ENCODE data around the gene SNX27.
A peak's percentile ranks its signal among the peaks of the same experiment; 100 is the strongest.

Gene SNX27

GRCh38 chr1:151711951-151712350, 100.1 kb downstream of the SNX27 start:
- no peak overlapping the region for H3K4me3 ChIP-seq (ENCODE audit: low read length)
- H3K9ac ChIP-seq (ENCODE audit: low read length), result no peak overlapping the region
- H3K27me3 ChIP-seq (ENCODE audit: control insufficient read depth, insufficient read depth, low read length), result peaks cover 8% of the 10 kb centered on the region
- no peaks in the 10 kb centered on the region for H3K36me3 ChIP-seq (ENCODE audit: control insufficient read depth, insufficient read depth, low read length)
- H3K9me3 ChIP-seq (ENCODE audit: control insufficient read depth, low read length), result no peaks in the 10 kb centered on the region
- H3K4me1 ChIP-seq (ENCODE audit: control insufficient read depth, insufficient read depth, low read length), result peaks cover 9% of the 10 kb centered on the region

DNA sequence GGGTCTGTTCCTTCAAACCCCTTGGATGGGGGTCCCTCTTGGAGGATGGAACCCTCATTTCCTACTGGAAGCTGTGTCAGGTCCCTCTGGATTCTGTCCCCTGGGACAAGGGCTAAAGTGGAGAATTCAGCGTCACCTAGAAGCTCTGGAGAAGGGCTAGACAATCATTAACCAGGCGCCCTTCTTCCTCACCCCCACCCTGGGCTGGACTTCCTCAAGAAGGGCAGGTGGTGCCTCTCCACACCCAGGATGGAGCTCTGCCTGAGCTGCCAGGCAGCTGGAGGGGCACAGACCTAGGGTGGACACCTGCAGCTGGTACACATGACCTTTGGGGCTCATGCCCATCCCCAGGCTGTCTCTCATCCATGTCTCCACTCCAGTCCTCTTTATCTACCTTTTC, 101.2 kb downstream of the SNX27 start:
- H3K4me1 ChIP-seq (ENCODE audit: control insufficient read depth, insufficient read depth, low read length), result peaks cover 9% of the 10 kb centered on the region
- H3K27me3 ChIP-seq (ENCODE audit: control insufficient read depth, insufficient read depth, low read length), result peaks cover 11% of the 10 kb centered on the region
- H3K9me3 ChIP-seq (ENCODE audit: control insufficient read depth, low read length), result no peaks in the 10 kb centered on the region
- H3K36me3 ChIP-seq (ENCODE audit: control insufficient read depth, insufficient read depth, low read length), result no peaks in the 10 kb centered on the region
- no peak overlapping the region for H3K4me3 ChIP-seq (ENCODE audit: low read length)
- H3K9ac ChIP-seq (ENCODE audit: low read length), result no peak overlapping the region

GRCh38 chr1:151713874-151714273, 102.0 kb downstream of the SNX27 start:
- Histone ChIP-seq H3K27me3 (ENCODE audit: control insufficient read depth, insufficient read depth, low read length) (peaks cover 11% of the 10 kb centered on the region), H3K9me3 (ENCODE audit: control insufficient read depth, low read length) (no peaks in the 10 kb centered on the region), H3K36me3 (ENCODE audit: control insufficient read depth, insufficient read depth, low read length) (no peaks in the 10 kb centered on the region), H3K4me1 (ENCODE audit: control insufficient read depth, insufficient read depth, low read length) (peaks cover 9% of the 10 kb centered on the region), H3K9ac (ENCODE audit: low read length) (no peak overlapping the region), H3K4me3 (ENCODE audit: low read length) (no peak overlapping the region)

DNA sequence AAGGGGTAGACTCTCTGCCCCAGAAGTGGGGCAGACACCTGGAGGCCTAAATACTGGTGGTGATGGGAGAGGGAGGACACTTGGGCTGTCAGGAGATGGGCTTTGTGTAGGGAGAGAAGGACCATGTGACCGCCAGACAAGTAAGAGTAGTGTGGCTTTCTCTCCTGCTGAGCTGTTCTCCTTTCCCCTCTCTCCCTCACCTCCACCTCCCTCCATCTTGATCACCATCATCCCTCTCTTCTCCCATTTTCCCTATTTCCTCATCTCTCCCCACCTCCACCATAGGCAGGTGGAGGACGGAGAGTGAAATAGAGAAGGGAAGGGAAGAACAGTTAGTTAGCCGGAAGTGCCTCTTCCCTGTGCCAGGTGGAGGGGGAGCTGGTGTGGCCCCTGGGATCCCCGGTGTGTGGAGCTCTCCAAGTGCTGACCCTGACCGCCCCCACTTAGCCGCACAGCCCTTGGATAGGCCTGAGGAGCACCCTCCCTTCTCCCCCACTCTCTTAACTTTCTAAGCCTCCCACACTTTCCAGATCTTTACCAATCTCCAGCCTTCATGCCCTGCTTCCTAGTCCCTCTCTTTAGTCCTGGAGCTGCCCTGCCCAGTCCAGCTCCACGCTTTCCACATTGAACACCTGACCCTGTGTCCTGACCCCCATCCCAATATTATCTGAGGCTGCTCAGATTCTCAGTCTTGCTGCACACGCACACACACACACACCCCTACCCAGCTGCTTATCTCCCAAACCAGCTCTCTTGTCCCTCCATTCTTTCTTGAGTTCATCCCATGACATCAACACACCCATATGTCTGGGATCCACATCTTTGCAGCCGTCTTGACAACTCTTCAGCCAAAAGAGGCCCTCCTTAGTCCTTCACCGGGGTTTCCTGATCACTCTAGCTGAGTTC, 103.2 kb downstream of the SNX27 start:
- H3K9me3 ChIP-seq (ENCODE audit: control insufficient read depth, low read length), result no peaks in the 10 kb centered on the region
- H3K4me3 ChIP-seq (ENCODE audit: low read length), result no peak overlapping the region
- H3K27me3 ChIP-seq (ENCODE audit: control insufficient read depth, insufficient read depth, low read length), result peaks cover 11% of the 10 kb centered on the region
- peaks cover 10% of the 10 kb centered on the region for H3K4me1 ChIP-seq (ENCODE audit: control insufficient read depth, insufficient read depth, low read length)
- no peaks in the 10 kb centered on the region for H3K36me3 ChIP-seq (ENCODE audit: control insufficient read depth, insufficient read depth, low read length)
- no peak overlapping the region for H3K9ac ChIP-seq (ENCODE audit: low read length)

DNA sequence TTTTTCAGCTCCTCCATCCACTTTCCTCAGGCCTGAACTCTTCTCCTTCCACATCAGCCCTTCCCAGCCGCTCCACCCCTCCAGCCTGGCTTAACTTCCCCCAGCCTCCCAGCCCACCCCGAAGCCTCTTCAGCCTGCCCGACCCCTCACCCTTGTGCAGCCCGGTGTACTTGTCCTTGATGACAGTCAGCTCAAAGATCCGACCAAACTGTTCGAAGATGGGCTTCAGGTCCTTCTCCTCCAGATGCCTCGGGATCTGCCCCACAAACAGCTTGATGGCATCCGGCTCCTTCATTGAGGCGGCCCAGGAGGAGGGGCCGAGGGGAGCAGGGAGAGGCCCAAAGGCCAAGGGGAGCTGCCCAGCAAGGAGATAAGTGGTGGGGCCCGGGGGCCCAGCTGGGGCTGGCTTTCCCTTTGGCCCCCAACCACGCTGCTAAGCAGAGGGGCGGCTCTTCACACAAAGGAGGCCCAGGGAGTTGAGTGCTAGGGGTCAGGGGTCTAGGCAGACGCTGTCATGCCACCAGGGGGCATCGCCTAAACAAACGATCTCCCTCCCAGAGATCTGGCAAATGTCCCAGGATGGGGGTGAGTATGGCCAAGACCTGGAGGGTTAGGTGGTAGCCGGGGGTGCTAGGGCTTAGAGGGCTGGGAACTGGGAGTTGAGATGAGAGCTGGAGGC, 104.0 kb downstream of the SNX27 start:
- Histone ChIP-seq H3K4me3 (ENCODE audit: low read length) (no peak overlapping the region), H3K27me3 (ENCODE audit: control insufficient read depth, insufficient read depth, low read length) (peaks cover 11% of the 10 kb centered on the region), H3K4me1 (ENCODE audit: control insufficient read depth, insufficient read depth, low read length) (peaks cover 18% of the 10 kb centered on the region), H3K9ac (ENCODE audit: low read length) (peak overlapping the region; percentile 27), H3K36me3 (ENCODE audit: control insufficient read depth, insufficient read depth, low read length) (no peaks in the 10 kb centered on the region), H3K9me3 (ENCODE audit: control insufficient read depth, low read length) (no peaks in the 10 kb centered on the region)

- Histone ChIP-seq H3K9ac (ENCODE audit: low read length) (peak overlapping the region; percentile 27), H3K27me3 (ENCODE audit: control insufficient read depth, insufficient read depth, low read length) (peaks cover 11% of the 10 kb centered on the region), H3K4me3 (ENCODE audit: low read length) (no peak overlapping the region), H3K36me3 (ENCODE audit: control insufficient read depth, insufficient read depth, low read length) (no peaks in the 10 kb centered on the region), H3K4me1 (ENCODE audit: control insufficient read depth, insufficient read depth, low read length) (peaks cover 21% of the 10 kb centered on the region), H3K9me3 (ENCODE audit: control insufficient read depth, low read length) (no peaks in the 10 kb centered on the region)
Measured at GRCh38 chr1:151716405-151716762, 104.5 kb downstream of the SNX27 start.

- Histone ChIP-seq H3K4me1 (ENCODE audit: control insufficient read depth, insufficient read depth, low read length) (peaks cover 25% of the 10 kb centered on the region), H3K9me3 (ENCODE audit: control insufficient read depth, low read length) (no peaks in the 10 kb centered on the region), H3K36me3 (ENCODE audit: control insufficient read depth, insufficient read depth, low read length) (no peaks in the 10 kb centered on the region), H3K27me3 (ENCODE audit: control insufficient read depth, insufficient read depth, low read length) (peaks cover 11% of the 10 kb centered on the region), H3K4me3 (ENCODE audit: low read length) (no peak within 1 kb of the TSS), H3K9ac (ENCODE audit: low read length) (peak within 1 kb of the TSS; percentile 27)
Measured at GRCh38 chr1:151716771-151717631, 105.2 kb downstream of the SNX27 start, which contains the start of gene CELF3. TSS of gene CELF3 (minus strand) at chr1:151716803. CDS start at chr1:151716020, 783 bp downstream.

DNA sequence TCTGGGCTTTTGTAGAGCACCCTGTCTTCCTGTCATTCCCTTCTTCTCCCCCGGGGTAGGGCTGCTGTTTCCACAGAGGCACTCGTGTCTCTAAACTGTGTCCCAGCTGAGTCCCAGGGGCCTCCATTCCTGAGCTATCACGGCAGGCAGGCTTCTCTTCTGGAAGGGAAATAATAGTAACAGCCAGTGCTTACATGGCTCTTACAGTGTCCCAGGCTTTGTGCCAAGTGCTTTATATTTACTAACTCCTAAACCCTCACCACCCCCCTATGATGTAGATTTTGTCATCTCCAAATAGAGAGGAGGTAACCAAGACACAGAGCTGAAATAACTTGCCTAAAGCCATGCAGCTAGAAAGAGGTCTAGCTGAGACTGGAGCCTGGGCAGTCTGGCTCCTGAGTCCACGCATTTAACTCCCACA, 106.2 kb downstream of the SNX27 start:
- no peaks in the 10 kb centered on the region for H3K36me3 ChIP-seq (ENCODE audit: control insufficient read depth, insufficient read depth, low read length)
- H3K4me1 ChIP-seq (ENCODE audit: control insufficient read depth, insufficient read depth, low read length), result peaks cover 18% of the 10 kb centered on the region
- no peaks in the 10 kb centered on the region for H3K9me3 ChIP-seq (ENCODE audit: control insufficient read depth, low read length)
- no peak overlapping the region for H3K9ac ChIP-seq (ENCODE audit: low read length)
- H3K27me3 ChIP-seq (ENCODE audit: control insufficient read depth, insufficient read depth, low read length), result peaks cover 11% of the 10 kb centered on the region
- H3K4me3 ChIP-seq (ENCODE audit: low read length), result no peak overlapping the region

GRCh38 chr1:151718666-151719065, 106.8 kb downstream of the SNX27 start:
- H3K4me1 ChIP-seq (ENCODE audit: control insufficient read depth, insufficient read depth, low read length), result peaks cover 18% of the 10 kb centered on the region
- H3K36me3 ChIP-seq (ENCODE audit: control insufficient read depth, insufficient read depth, low read length), result no peaks in the 10 kb centered on the region
- H3K9ac ChIP-seq (ENCODE audit: low read length), result no peak overlapping the region
- no peak overlapping the region for H3K4me3 ChIP-seq (ENCODE audit: low read length)
- H3K9me3 ChIP-seq (ENCODE audit: control insufficient read depth, low read length), result no peaks in the 10 kb centered on the region
- H3K27me3 ChIP-seq (ENCODE audit: control insufficient read depth, insufficient read depth, low read length), result peaks cover 11% of the 10 kb centered on the region

DNA sequence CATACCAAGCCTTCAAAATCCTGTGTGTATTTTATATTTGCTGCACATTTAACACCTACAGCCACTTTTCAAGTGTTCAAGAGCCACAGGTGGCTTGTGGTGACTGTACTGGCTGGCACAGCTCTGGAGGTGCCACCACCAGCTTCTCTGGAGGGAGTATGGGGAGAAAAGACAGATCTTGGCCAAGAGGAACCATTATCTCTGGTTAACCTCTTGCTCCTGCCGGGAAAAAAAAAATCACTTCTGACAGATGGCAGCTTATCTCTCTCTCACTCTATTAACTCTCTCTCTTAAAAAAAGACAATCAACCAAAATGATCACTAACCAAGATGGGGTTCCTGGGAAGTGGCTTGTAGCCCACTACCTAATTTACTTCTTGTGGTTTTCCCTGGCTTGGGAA, 108.3 kb downstream of the SNX27 start:
- Histone ChIP-seq H3K4me1 (ENCODE audit: control insufficient read depth, insufficient read depth, low read length) (peaks cover 18% of the 10 kb centered on the region), H3K36me3 (ENCODE audit: control insufficient read depth, insufficient read depth, low read length) (no peaks in the 10 kb centered on the region), H3K27me3 (ENCODE audit: control insufficient read depth, insufficient read depth, low read length) (peaks cover 16% of the 10 kb centered on the region), H3K9ac (ENCODE audit: low read length) (peak overlapping the region; percentile 64), H3K4me3 (ENCODE audit: low read length) (no peak overlapping the region), H3K9me3 (ENCODE audit: control insufficient read depth, low read length) (no peaks in the 10 kb centered on the region)

GRCh38 chr1:151720554-151720953, 108.7 kb downstream of the SNX27 start:
- Histone ChIP-seq H3K9me3 (ENCODE audit: control insufficient read depth, low read length) (no peaks in the 10 kb centered on the region), H3K4me3 (ENCODE audit: low read length) (peak overlapping the region; percentile 63), H3K4me1 (ENCODE audit: control insufficient read depth, insufficient read depth, low read length) (peaks cover 18% of the 10 kb centered on the region), H3K9ac (ENCODE audit: low read length) (peak overlapping the region; percentile 64), H3K27me3 (ENCODE audit: control insufficient read depth, insufficient read depth, low read length) (peaks cover 16% of the 10 kb centered on the region), H3K36me3 (ENCODE audit: control insufficient read depth, insufficient read depth, low read length) (no peaks in the 10 kb centered on the region)

Data from mucosa of stomach (tissue), 1 donor.